ENCODE results near the gene ABCB8. TPM values are rescaled to one million over a fixed set of nuclear protein-coding genes. Genes with fewer than 3 reads are reported as not detected.

ABCB8 gene
- polyA plus RNA-seq, 1 donor (not counting 4 experiments of a cell fraction or from before 2014, with no cell fraction given), result 15.5 TPM

- Histone ChIP-seq H3K4me3 (ENCODE audit: control insufficient read depth in 2 of 3, extremely low read depth in 1 of 3, insufficient read depth in 2 of 3, low read depth in 1 of 3, low read length in 3 of 3) (no peak overlapping the region), H2AFZ (ENCODE audit: control insufficient read depth, low read length) (no peak overlapping the region), H3K27ac (ENCODE audit: control insufficient read depth, insufficient read depth, low read length) (no peak overlapping the region), H3K4me1 (ENCODE audit: control insufficient read depth, extremely low read depth, insufficient read depth, low read length) (peaks cover 12% of the 10 kb centered on the region), H3K9ac (ENCODE audit: control insufficient read depth, extremely low read depth, insufficient read depth, low read length) (no peak overlapping the region), H3K79me2 (ENCODE audit: control insufficient read depth, insufficient read depth, low read length) (no peaks in the 10 kb centered on the region), H3K4me2 (ENCODE audit: control insufficient read depth, extremely low read depth, insufficient read depth, low read depth, low read length) (no peak overlapping the region), H3K36me3 (ENCODE audit: control insufficient read depth in 2 of 2, extremely low read depth in 1 of 2, insufficient read depth in 2 of 2, low read length in 2 of 2) (no peaks in the 10 kb centered on the region), H4K20me1 (ENCODE audit: control insufficient read depth, extremely low read depth, insufficient read depth, low read length) (no peaks in the 10 kb centered on the region), H3K9me3 (ENCODE audit: control insufficient read depth, low read depth, low read length) (no peaks in the 10 kb centered on the region), H3K9me1 (ENCODE audit: control insufficient read depth, extremely low read depth, insufficient read depth, low read length) (no peaks in the 10 kb centered on the region), H3K27me3 (ENCODE audit: control insufficient read depth, extremely low read depth, insufficient read depth, low read length) (peaks cover 59% of the 10 kb centered on the region)
- dilution Hi-C loops (cut with MboI; ENCODE audit: extremely low pct_ligation_motif_present, low sequenced_read_pairs), result no loop called here
- TF ChIP-seq, protein P1, sequence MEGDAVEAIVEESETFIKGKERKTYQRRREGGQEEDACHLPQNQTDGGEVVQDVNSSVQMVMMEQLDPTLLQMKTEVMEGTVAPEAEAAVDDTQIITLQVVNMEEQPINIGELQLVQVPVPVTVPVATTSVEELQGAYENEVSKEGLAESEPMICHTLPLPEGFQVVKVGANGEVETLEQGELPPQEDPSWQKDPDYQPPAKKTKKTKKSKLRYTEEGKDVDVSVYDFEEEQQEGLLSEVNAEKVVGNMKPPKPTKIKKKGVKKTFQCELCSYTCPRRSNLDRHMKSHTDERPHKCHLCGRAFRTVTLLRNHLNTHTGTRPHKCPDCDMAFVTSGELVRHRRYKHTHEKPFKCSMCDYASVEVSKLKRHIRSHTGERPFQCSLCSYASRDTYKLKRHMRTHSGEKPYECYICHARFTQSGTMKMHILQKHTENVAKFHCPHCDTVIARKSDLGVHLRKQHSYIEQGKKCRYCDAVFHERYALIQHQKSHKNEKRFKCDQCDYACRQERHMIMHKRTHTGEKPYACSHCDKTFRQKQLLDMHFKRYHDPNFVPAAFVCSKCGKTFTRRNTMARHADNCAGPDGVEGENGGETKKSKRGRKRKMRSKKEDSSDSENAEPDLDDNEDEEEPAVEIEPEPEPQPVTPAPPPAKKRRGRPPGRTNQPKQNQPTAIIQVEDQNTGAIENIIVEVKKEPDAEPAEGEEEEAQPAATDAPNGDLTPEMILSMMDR (optimal IDR thresholded peaks at IDR 0.05 in 1 of 3, IDR thresholded peaks at IDR 0.05 in 1 of 3, conservative IDR thresholded peaks at IDR 0.05 in 1 of 3; ENCODE audit: extremely low read depth in 1 of 3, insufficient read depth in 2 of 3, low read length in 3 of 3), result no peak
- TF ChIP-seq EZH2 (IDR thresholded peaks at IDR 0.05; ENCODE audit: low read length), result no peak
- DNase-seq (ENCODE audit: low read depth, low spot score) (no peak), FAIRE-seq (no peak)
These were observed 13.3 kb upstream of the ABCB8 start for GRCh38 chr7:151014950-151015349.

DNA sequence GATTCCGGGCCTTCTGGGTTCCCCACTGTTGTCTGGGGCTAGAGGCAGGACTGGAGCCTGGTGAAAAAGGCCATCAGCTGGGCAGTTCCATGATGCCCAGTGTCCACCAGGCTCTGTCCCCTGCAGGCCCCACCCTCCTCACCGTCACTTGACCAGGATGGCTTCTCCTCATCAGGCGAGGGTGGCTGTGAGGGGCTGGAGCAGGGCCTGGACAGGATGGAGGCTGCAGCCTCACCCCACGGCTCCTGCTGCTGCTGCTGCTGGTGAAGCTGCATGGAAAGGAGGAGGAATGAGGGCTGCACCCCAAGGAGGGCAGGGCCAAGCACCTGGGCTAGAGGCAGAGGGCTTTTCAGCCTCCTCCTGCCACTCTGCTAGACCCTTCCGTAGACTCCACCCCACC lies 12.3 kb upstream of the ABCB8 start:
- H3K4me3 ChIP-seq (ENCODE audit: control insufficient read depth in 2 of 3, extremely low read depth in 1 of 3, insufficient read depth in 2 of 3, low read depth in 1 of 3, low read length in 3 of 3), result no peak overlapping the region
- no peaks in the 10 kb centered on the region for H3K36me3 ChIP-seq (ENCODE audit: control insufficient read depth in 2 of 2, extremely low read depth in 1 of 2, insufficient read depth in 2 of 2, low read length in 2 of 2)
- no peaks in the 10 kb centered on the region for H3K9me1 ChIP-seq (ENCODE audit: control insufficient read depth, extremely low read depth, insufficient read depth, low read length)
- DNase-seq (ENCODE audit: low read depth, low spot score), result no peak
- peaks cover 8% of the 10 kb centered on the region for H3K4me1 ChIP-seq (ENCODE audit: control insufficient read depth, extremely low read depth, insufficient read depth, low read length)
- no peaks in the 10 kb centered on the region for H3K9me3 ChIP-seq (ENCODE audit: control insufficient read depth, low read depth, low read length)
- H3K79me2 ChIP-seq (ENCODE audit: control insufficient read depth, insufficient read depth, low read length), result no peaks in the 10 kb centered on the region
- dilution Hi-C loops (cut with MboI; ENCODE audit: extremely low pct_ligation_motif_present, low sequenced_read_pairs), result no loop called here
- H4K20me1 ChIP-seq (ENCODE audit: control insufficient read depth, extremely low read depth, insufficient read depth, low read length), result no peaks in the 10 kb centered on the region
- no peak overlapping the region for H2AFZ ChIP-seq (ENCODE audit: control insufficient read depth, low read length)
- no peak for FAIRE-seq
- no peak overlapping the region for H3K4me2 ChIP-seq (ENCODE audit: control insufficient read depth, extremely low read depth, insufficient read depth, low read depth, low read length)
- no peak for TF ChIP-seq EZH2 (IDR thresholded peaks at IDR 0.05; ENCODE audit: low read length)
- TF ChIP-seq, protein P1 (optimal IDR thresholded peaks at IDR 0.05 in 1 of 3, IDR thresholded peaks at IDR 0.05 in 1 of 3, conservative IDR thresholded peaks at IDR 0.05 in 1 of 3; ENCODE audit: extremely low read depth in 1 of 3, insufficient read depth in 2 of 3, low read length in 3 of 3), result no peak
- no peak overlapping the region for H3K27ac ChIP-seq (ENCODE audit: control insufficient read depth, insufficient read depth, low read length)
- H3K27me3 ChIP-seq (ENCODE audit: control insufficient read depth, extremely low read depth, insufficient read depth, low read length), result peaks cover 60% of the 10 kb centered on the region
- no peak overlapping the region for H3K9ac ChIP-seq (ENCODE audit: control insufficient read depth, extremely low read depth, insufficient read depth, low read length)

Data from keratinocyte (primary cell).